ENCODE data around the gene RANBP3.
"Not testable (repeated sequence)": the region's sequence is repeated elsewhere in the genome, so short reads cannot be mapped to it uniquely, and the experiment has no call there.

Gene RANBP3

DNA sequence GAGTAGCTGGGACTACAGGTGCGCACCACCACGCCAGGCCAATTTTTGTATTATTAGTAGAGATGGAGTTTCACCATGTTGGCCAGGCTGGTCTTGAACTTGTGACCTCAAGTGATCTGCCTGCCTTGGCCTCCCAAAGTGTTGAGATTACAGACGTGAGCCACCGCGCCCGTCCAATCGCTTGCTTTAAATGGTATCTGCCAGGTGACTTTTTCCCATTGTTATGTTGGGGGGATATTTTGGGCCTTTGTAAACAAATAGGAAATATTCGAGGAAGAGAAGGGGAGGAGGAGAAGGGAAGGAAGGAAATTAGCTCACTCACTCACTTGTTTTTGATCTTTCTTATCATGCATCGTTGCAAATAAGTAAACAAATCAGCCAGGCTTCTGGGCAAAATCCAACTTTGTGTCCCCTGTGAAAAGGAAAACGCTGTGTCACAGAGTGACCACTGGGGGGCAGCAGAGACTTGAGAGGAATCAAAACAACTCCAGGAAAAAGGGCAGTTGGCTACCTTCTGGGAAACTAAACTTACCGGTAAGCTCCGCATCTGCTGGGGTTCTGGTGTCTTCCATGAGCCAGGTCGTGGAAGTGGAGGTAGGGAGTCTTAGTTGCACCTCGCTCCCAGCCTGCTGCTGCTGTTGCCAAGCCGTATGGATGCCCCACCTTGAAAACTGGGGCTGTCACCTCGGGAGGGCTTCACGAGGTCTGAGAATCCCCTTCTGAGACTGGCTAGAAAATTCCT lies 9.3 kb upstream of the RANBP3 start:
- peak; percentile 80 for DNase-seq (ENCODE audit: low spot score)

DNA sequence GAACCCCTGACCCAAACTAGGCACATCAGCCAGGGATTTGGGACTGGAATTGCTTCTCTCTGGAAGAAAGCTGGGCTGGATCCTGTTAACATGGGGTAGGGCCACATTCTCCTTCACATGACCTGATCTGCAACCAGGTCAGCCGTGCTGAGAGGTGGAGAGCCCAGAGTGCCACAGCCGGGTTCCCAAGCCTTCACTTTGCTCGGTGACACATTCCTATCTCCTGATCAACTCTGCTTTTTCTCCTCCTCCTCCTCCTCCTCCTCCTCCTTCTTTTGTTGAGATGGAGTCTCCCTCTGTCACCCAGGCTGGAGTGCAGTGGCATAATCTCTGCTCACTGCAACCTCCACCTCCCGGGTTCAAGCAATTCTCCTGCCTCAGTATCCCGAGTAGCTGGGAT lies 7.9 kb upstream of the RANBP3 start:
- DNase-seq (ENCODE audit: low spot score), result not testable (repeated sequence)

DNA sequence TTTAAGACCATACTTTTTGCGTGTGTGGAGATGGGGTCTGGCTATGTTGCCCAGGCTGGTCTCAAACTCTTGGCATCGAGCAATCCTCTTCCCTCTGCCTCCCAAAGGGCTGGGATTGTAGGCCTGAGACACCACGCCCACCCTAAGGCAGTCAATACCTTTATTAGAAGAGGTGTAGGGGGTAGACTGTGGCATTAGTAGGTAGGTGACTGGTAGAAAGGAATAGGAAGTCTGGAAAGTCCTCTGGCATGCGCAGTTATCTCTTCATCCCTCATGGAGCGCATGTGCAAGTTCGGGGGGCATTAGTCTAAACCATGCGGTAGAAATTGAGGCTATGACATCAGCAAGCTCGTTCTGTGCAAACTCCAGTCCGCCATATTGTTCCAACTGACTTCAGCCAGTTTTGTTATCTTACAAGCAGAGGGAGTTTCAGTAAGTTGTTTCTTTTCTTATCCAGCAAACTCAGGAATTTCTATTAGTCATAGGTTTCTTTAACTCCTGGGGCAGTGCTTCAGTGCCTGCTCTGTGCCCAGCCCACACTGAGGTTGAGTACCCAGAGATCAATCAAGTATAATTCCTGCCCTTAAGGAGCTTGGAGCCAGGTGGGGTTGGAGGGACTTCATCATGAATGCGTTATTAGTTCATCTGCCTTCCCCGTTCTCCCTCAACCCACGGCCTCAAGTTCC lies 7.3 kb upstream of the RANBP3 start:
- no peak for DNase-seq (ENCODE audit: low spot score)

DNA sequence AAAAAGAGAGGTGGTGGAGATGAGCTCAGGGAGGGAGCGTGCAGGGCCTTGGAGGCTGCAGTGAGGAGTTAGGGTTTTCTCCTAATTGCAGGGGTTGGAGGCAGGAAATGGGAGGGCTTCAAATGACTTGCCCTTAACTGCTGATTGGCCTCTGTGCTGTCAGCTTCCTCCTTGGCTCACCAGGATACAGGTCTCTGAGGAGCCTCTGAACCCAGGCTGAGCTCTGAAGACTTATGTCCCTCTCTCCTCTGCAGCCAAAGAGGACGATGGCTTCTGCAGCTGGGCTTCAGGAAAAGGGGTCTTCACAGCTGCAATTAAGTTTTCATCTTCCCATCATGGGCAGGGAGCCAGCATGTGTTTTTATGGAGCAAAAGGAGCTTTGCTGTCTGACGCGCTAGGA lies 6.7 kb upstream of the RANBP3 start:
- DNase-seq (ENCODE audit: low spot score), result no peak

DNA sequence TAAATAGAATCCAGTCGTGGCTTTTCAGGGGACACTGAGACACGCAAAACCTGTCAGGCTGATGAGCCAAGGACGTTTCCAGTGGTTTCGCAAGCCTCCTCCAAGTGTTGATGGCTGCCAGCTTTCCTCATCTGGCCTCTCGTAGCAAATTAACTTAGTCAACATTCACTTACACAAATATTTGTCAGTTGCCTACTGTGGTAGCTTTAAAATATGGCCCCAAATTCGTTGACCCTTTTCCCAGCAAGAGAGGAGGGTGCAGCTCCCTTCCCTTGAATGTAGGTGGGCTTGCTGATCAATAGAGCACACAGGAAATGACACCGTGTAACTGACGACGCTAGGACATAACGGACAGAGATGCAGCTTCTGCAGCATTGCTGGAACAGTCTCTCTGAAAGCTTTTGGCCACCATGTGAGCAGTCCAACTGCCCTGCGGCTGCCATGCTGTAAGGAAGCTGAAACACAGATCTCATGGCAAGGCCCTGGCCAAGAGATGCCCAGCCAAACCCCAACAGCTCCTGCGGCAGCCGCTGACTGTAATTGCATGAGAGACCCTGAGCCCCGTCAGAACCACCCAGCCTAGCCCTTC lies 5.5 kb upstream of the RANBP3 start:
- DNase-seq (ENCODE audit: low spot score), result no peak

DNA sequence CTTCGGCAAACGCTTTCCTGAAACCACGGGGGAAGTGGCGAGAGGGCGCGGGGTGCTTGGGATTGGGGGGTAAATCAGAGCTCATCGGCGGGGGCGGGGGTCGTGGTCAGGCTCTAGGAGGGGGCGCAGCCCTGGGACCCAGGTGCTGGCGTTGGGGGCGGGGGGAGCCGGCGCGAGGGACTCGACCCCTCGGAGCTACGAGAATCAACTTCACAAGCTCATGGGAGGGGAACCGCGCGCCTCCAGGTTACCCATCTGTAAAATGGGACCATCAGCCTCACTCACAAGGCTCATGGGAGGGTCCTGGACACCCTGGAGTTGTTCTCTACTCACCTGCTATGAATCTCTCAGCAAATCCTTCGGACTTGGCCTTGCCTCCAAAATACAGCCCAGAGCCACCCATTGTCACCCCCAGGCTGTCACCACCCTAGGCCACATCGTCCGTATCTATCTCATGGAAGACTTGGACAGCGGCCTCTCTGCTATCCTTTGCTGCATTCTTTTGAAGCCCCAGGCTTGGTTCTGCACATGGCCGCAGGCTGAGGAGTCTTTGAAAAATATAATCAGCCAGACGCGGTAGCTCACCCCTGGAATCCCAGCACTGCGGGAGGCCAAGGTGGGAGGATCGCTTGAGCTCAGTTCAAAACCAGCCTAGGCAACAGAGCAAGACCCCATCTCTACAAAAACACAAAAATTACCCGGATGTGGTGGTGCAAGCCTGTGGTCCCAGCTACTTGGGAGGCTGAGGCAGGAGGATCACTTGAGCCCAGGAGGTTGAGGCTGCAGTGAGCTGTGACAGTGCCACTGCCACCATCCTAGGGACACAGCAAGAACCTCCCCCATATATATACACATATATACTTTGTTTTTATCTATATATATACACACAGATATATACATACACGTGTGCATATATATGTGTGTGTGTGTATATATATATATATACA lies 939 bp upstream of the RANBP3 start:
- DNase-seq (ENCODE audit: low spot score), result no peak

DNA sequence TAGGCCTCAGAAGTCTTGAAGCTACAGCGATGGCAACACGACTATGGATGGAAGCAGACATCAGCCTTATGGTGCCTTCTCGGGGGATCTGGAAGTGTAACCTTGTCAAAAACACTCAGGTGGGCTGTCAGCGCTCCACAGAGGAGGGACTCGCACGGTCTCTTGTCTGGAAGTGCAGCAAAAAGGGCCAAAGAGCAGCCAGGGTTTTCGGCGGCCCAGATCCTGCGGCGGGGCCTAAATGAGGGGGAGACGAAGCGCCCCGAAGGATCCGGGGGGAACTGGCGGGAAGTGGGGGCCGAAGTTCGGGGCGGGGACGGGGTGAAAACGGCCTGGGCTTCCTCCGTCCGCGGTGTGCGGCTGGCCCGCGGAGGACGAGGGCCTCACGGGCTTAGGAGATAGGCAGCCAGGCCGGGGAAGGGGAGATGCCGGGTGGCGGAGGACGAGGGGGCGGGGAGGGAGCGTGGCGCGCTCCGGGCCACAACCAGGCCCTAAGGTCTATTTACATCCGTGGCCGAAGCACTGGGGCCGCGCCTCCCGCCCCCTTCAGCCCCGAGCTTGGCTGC lies 637 bp downstream of the RANBP3 start:
- no peak for DNase-seq (ENCODE audit: low spot score)

DNA sequence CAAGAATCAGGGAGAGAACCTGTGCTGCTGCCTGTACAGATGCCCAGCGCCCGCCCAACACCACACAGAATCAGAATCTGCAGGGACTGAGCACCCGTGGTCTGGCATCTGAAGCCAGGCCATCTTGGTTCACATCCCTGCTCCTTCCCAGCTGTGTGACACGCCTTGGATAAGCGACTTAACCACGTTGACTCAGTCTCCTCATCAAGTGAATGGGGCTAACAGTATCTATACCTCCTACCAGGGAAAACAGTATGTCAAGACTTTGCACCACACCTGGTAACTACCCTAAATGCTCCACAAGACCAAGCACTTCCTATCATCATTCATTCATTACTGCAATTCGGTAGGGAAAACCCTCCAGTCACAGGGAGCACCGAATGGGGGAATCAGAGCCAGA lies 1.2 kb downstream of the RANBP3 start:
- DNase-seq (ENCODE audit: low spot score), result no peak

DNA sequence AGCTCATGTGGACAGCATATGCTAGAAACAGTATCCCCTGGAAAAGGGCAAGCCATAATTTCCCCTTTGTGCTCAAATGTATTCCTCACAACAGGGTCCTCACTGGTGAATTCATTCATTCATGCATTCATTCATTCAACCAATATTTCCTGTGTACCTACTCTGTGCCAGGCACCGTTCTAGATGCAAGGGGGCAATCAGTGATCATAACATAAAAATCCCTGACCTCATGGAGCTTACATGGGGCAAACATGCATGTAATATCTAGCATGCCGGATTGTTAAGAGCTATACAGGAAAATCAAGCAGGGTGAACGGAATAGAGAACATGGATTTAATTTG lies 2.6 kb downstream of the RANBP3 start:
- no peak for DNase-seq (ENCODE audit: low spot score)

DNA sequence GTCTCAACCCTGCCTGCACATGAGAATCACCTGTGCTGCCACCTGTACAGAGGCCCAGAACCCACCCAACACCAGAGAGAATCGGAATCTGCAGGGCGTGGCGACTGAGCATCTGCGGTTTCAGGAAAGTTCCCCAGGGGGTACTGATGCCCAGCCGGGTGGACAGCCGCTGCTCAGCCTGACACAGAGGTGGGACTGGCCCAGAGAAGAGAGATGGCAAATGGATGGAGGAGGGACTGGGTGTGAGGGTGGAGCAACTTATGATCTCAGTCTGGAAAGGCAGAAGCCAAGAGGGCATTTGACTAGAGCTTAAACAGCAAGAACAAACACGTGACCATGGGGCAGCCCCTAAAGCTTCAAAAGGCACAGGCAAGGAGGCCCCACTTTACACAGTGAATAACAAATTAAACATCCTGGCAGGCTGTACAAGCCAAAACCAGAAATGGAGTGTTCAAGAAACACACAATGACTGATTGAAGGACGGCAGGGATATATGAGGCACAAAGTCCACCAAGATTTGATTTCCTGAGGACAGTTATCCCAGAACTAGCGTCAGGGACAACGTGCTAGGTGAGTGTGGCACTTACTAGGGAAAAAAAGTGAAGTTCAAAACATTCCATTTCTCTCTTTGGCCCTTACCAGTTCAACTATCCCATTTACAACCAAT lies 3.1 kb downstream of the RANBP3 start:
- peak; percentile 48 for DNase-seq (ENCODE audit: low spot score)

DNA sequence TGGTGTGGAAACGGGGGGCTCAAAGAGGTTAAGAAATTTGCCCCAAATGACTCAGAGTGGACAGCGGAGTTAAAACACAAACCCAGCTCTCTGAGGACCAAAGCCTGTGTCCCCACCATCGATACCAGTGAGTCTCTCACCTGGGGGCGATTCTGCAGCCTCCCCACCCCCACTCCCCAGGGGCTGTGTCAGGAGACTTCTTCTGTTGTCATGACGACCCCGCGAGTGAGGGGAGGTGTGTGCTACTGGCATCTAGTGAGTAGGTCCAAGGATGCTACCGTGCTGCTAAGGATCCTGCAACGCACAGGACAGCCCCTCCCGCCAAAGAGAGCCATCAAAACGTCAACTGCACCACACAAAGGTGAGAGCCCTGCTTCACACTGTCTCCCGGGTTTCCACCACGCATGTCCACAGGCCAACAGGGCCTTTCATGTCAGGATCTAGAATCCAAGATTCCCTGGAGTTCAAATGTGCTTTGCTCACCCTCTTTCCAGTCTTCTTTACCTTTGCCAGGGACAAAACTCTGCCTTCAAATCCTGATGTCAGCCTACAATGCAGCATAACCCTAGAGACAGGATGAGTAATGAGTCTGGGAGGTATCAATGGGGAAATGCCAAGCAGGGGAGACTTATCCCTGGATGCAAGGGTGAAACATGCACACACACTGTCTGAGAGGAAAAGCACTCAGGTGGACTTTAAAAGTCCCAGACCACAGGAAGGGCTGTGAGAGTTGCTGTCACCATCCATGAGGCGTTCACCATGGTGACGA lies 3.9 kb downstream of the RANBP3 start:
- no peak for DNase-seq (ENCODE audit: low spot score)

DNA sequence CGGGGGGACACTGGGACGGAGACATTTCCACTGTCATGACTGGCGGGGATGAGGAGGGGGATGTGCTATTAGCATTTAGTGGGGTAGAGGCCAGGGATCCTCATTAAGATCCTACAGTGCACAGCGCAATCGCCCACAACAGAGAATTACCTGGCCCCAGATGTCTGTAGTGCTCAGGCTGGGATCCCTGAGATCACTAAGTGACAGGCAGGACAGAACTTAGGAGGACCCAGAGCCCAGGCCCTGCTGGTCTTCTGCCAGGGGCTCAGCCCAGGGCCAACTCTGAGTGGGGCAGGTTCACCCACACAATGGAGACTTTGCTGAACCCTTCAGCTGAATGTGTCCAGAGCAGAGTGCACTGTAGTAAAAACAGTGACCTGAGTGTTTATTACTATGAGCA lies 4.6 kb downstream of the RANBP3 start:
- no peak for DNase-seq (ENCODE audit: low spot score)

DNA sequence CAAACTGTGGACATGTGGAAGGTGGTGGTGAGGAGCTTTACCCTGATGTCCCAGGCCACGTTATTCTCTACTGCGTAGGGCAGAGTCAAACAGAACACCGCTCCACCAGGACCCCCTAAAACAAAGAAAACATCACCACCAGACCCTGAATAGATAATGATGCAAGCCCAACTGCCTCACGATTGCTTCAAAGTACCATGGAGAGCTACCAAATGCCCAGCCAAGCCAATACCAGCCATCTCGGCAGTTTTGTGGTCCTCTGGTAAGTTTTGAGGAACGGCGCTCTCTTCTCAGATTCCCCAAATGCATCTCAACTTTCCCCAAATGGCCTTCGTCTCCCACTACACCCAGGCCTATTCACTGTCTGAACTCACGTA lies 5.6 kb downstream of the RANBP3 start:
- no peak for DNase-seq (ENCODE audit: low spot score)

DNA sequence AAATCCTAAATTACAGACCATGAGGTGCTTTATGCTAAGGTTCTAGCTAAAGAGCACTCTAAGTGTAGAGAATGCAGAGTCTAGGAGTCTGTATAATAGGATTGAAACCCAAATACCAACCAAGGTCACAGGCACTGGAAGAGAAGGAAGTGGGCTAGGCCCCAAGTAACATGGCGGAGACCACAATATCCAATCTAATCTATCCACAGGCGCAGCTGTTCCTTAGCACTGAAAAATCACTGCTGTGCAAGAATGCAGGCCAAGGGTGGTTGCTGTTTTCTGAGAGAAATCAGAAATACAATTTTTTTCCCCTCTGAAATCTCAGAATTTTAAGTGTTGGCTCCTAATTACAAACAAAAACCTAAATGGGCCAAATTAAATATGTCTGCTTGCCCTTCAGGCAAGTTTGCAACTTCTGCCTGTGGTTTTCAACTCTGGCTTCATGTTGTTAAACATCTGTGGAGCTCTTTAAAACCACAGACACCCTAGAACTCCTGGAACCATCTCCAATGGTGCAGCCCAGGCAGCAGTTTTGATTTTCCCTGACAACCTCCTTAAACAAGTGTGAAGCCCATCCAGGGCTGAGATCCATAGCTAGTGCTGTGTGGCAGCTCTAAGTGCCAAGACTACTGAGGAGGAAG lies 6.1 kb downstream of the RANBP3 start:
- no peak for DNase-seq (ENCODE audit: low spot score)

DNA sequence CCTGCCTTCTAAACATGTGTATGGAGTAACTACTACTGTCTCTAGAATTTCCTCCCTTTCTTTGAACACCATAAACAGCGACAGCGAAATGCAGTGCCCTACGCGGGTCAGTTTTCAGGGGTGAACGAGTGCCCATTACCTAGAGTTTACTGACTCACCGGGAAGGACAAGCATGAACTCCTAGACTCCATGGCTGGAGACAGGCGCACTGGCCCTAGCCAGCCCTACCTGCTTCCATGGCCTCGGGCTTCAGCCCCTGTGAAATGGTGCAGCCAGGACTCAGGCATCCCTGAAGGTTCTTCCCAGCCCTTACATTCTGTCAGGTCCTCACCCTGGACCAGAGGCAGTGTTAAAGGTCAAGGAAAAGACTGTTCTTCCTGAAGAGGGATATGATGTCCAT lies 8.5 kb downstream of the RANBP3 start:
- no peak for DNase-seq (ENCODE audit: low spot score)

DNA sequence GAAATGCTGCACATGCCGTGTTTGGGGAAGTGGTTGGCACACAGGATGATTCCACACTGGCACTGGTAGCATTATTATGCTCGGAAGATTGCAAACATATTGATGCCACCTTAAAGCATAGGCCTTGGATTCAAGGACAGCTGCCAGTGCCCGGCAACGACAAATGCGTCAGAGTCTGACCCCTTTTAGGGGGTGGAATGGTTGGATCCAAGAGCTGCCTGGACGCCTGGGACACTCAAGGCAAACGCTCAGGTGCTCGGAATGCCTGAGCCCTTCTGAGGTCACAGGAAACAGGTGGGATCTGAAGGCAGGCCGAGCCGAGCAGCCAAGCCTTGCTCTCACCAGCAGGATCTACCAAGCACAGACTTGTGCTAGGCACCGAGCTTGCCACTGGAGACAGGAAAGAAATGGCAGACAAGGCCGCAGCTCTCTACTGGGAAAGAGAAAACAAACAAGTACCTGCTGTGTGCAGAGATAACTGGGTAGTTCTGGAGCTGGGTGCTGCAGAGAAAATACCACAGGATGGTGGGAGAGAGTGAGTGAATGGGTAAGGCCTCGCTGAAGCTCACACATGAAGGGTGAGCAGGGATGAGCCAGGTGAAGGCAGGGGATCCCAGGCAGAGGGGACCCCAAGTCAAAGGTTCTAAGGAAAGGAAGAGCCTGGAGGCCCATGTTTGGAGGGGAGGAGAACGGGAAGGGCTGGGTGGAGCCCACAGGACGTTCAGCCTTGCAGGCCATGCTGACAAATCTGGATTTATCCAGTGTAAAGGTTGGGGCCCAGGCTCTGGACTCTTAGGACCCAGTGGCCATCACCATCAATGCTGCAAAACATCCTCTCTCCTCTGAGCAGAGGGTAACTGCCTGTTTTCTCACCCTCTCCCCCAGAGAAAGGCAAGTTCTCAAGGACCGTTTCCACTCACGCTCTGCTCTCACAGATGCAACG lies 9.2 kb downstream of the RANBP3 start:
- DNase-seq (ENCODE audit: low spot score), result no peak

DNA sequence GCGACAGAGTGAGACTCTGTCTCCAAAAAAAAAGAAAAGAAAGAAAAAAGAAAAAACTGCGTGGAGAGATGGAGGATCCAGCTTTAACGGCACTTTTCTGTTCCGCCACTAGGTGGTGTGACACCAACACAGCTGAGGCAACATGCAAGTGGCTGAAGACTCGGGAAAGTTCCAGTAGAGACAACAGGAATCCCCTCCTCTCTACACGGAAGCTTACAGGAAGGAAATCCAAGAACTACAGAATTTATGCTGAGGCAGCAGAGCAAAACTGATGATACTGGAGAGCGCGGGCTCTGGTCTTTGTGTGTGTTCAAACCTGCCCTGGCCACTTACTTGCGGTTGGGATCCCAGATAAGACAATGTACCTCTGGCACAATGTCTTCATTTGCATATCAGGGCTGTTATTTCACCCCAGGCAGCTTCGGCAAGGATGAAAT lies 9.9 kb downstream of the RANBP3 start:
- peak; percentile 71 for DNase-seq (ENCODE audit: low spot score)

DNA sequence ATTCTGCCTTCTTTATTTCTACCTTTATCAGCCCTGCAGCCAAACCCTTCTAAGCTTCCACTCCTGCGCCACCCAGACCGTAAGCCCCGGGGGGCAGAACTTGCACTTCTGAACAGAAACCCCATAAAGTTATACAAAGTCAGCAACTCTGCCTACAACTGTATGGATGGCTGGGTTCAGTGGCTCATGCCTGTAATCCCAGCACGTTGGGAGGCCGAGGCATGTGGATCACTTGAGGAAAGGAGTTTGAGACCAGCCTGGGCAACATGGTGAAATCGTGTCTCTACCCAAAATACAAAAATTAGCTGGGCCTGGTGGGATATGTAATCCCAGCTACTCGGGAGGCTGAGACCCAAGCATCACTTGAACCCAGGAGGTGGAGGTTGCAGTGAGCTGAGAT lies 10.4 kb downstream of the RANBP3 start:
- no peak for DNase-seq (ENCODE audit: low spot score)

DNA sequence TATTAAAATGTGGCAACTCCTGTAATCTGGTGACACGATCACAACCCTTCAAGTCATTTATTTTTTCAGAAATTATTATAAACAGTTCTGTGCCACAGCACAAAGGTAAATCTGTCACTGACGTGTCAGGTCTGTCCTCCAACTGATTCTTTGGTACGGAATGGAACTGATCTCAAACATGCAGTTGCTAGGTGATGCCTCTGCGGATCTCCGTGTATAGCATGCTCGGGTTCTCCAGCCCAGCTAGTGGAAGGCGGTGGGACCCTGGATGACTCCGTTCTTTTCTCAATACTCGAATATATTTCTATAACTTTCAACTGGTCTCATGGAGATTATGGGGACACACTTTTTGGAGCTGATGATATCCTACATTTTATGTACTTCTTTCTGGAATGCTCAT lies 11.0 kb downstream of the RANBP3 start:
- no peak for DNase-seq (ENCODE audit: low spot score)

All from CD4-positive, alpha-beta T cell treated with Interleukin-2 at 100 ng/mL for 4 hours (primary cell).